OCI-LY3 (cell line): ENCODE results near the gene TMEM183A.

Experiments used
- H2AFZ ChIP-seq: fragments of 200-600, 300-600 bp; shearing (Covaris generic); 2 replicates; pipeline ENCODE4 v1.6.0; 2014; ENCODE audit warnings: antibody characterized with exemption, low read depth, low read length
- H3K27ac ChIP-seq: fragments of 200-600, 300-600 bp; sonication (generic); 2 replicates; pipeline ENCODE4 v1.5.1; 2014; ENCODE audit warnings: mild to moderate bottlenecking, low read length, moderate library complexity, mixed read lengths
- H3K27me3 ChIP-seq: fragments of 200-600, 300-600 bp; sonication (generic); 2 replicates; pipeline ENCODE4 v1.6.1; 2014; ENCODE audit warnings: low read depth, low read length, mixed read lengths
- H3K36me3 ChIP-seq: fragments of 200-600, 300-600 bp; sonication (generic); replicated peaks from 2 replicates; pipeline ENCODE3; 2014; ENCODE audit warnings: low read depth, low read length, mixed read lengths
- H3K4me1 ChIP-seq: fragments of 300-600, 200-600 bp; sonication (generic); 2 replicates; pipeline ENCODE4 v1.6.1; 2014; ENCODE audit warnings: low read length, mixed read lengths
- H3K4me2 ChIP-seq: fragments of 200-600, 300-600 bp; sonication (generic); 2 replicates; pipeline ENCODE4 v1.6.1; 2014; ENCODE audit warnings: low read length, mixed read lengths
- H3K4me3 ChIP-seq: fragments of 300-600, 200-600 bp; sonication (generic); 2 replicates; pipeline ENCODE4 v1.5.1; 2014; ENCODE audit warnings: antibody characterized with exemption, mild to moderate bottlenecking, low read length, moderate library complexity
- H3K79me2 ChIP-seq: fragments of 300-600, 200-600 bp; shearing (Covaris generic); 2 replicates; pipeline ENCODE4 v1.6.1; 2014; ENCODE audit warnings: mild to moderate bottlenecking, low read length, mixed read lengths
- H3K9ac ChIP-seq: fragments of 300-600, 200-600 bp; shearing (Covaris generic); 2 replicates; pipeline ENCODE4 v1.6.0; 2014; ENCODE audit warnings: mild to moderate bottlenecking, low read length, moderate library complexity
- H3K9me3 ChIP-seq: fragments of 200-600, 300-600 bp; shearing (Covaris generic); 2 replicates; pipeline ENCODE4 v1.6.1; 2014; ENCODE audit warnings: low read length, mixed read lengths; ENCODE audit not compliant: insufficient read depth
- H4K20me1 ChIP-seq: fragments of 200-600, 300-600 bp; sonication (generic); 2 replicates; pipeline ENCODE4 v1.6.1; 2016; ENCODE audit warnings: low read length, mixed read lengths; ENCODE audit not compliant: insufficient read depth
- EZH2phosphoT487 ChIP-seq: fragments of 200-600 bp; shearing (Covaris generic); IDR thresholded peaks from 2 replicates; pipeline ENCODE4 v1.6.1; 2018; ENCODE audit warnings: antibody characterized with exemption, mixed run types, low read depth
- TF ChIP-seq, protein P1 (sequence below): fragments of 200-600, 300-600 bp; sonication (generic); IDR thresholded peaks from 2 replicates; pipeline ENCODE4 v1.5.1; 2014; ENCODE audit warnings: antibody characterized with exemption, low read length, low read depth

Gene TMEM183A

DNA sequence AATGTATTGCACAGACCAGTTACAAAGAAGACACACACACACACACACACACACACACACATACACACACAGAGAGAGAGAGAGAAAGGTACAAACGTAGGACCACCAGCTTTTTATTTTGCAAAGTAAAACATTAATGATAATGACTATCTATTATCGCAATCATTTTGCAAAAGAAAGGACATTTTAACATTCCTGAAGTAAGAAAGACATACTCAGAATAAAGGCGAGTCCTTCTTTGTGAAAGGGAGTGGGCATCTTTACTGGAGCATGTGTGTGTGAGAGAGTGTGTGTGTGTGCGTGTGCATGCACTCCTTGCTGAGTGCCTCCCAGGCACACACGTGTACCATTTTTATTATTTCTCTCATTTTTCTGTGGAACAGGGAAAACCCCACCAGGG, 47.5 kb downstream of the TMEM183A start:
- Histone ChIP-seq H2AFZ (no peak overlapping the region), H3K27ac (no peak overlapping the region), H3K27me3 (peaks cover 51% of the 10 kb centered on the region), H3K36me3 (no peaks in the 10 kb centered on the region), H3K4me2 (no peak overlapping the region), H3K9me3 (no peaks in the 10 kb centered on the region), H4K20me1 (no peaks in the 10 kb centered on the region), H3K79me2 (no peaks in the 10 kb centered on the region), H3K4me1 (peaks cover 16% of the 10 kb centered on the region), H3K4me3 (no peak overlapping the region), H3K9ac (no peak overlapping the region)
- TF ChIP-seq, protein P1, sequence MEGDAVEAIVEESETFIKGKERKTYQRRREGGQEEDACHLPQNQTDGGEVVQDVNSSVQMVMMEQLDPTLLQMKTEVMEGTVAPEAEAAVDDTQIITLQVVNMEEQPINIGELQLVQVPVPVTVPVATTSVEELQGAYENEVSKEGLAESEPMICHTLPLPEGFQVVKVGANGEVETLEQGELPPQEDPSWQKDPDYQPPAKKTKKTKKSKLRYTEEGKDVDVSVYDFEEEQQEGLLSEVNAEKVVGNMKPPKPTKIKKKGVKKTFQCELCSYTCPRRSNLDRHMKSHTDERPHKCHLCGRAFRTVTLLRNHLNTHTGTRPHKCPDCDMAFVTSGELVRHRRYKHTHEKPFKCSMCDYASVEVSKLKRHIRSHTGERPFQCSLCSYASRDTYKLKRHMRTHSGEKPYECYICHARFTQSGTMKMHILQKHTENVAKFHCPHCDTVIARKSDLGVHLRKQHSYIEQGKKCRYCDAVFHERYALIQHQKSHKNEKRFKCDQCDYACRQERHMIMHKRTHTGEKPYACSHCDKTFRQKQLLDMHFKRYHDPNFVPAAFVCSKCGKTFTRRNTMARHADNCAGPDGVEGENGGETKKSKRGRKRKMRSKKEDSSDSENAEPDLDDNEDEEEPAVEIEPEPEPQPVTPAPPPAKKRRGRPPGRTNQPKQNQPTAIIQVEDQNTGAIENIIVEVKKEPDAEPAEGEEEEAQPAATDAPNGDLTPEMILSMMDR, result no peak
- TF ChIP-seq EZH2phosphoT487, result no peak

DNA sequence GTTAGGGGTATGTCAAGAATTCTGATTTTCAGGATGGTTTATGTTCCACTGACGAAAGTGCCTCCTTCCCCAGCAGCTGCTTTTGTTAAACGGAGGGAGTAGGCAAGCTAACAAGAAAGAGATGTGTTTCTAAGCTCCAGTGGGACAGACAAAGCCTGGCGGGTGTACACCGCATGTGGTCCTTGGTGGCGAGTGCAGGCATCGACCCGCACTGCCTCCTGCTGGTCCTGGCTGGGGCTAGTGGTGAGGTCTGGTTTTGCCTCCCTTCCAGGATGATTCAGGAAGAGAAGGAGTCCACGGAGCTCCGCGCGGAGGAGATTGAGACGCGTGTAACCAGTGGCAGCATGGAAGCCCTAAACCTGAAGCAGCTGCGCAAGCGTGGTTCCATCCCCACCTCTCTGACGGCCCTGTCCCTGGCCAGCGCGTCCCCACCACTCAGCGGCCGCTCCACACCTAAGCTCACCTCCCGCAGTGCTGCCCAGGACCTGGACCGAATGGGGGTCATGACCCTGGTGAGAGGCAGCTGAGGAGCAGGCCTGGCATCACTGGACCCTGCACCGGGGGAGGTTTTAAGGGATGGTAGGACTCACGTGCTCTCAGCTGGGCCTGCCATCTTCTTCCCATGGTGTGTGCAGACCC, 48.1 kb downstream of the TMEM183A start:
- Histone ChIP-seq H4K20me1 (no peaks in the 10 kb centered on the region), H3K79me2 (no peaks in the 10 kb centered on the region), H3K36me3 (no peaks in the 10 kb centered on the region), H3K4me1 (peaks cover 16% of the 10 kb centered on the region), H3K27ac (no peak overlapping the region), H3K4me2 (no peak overlapping the region), H3K9me3 (no peaks in the 10 kb centered on the region), H3K4me3 (no peak overlapping the region), H2AFZ (no peak overlapping the region), H3K9ac (no peak overlapping the region), H3K27me3 (peaks cover 46% of the 10 kb centered on the region)
- TF ChIP-seq EZH2phosphoT487, result no peak
- TF ChIP-seq, protein P1, result no peak

DNA sequence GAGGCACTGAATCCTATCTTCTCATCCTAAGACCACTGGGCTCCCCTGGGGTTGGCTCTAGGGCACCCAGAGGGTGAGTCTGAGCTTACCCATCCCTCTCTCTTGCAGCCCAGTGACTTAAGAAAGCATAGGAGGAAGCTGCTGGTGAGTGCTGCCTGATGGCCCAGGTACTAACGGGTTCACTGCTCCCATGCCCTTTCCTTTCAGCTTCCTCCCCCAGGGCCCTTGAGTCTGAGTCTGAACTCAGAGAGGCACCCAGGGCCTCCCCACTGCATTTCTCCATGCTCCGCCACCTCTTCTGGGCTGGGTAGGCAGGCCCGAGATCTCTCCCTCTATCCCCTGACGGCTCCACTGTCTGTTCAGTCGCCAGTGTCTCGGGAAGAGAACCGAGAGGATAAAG, 48.8 kb downstream of the TMEM183A start:
- Histone ChIP-seq H4K20me1 (no peaks in the 10 kb centered on the region), H2AFZ (no peak overlapping the region), H3K27ac (no peak overlapping the region), H3K79me2 (no peaks in the 10 kb centered on the region), H3K4me3 (no peak overlapping the region), H3K9me3 (no peaks in the 10 kb centered on the region), H3K9ac (no peak overlapping the region), H3K27me3 (peaks cover 45% of the 10 kb centered on the region), H3K36me3 (no peaks in the 10 kb centered on the region), H3K4me1 (peaks cover 16% of the 10 kb centered on the region), H3K4me2 (no peak overlapping the region)
- TF ChIP-seq EZH2phosphoT487, result no peak
- TF ChIP-seq, protein P1, result no peak

DNA sequence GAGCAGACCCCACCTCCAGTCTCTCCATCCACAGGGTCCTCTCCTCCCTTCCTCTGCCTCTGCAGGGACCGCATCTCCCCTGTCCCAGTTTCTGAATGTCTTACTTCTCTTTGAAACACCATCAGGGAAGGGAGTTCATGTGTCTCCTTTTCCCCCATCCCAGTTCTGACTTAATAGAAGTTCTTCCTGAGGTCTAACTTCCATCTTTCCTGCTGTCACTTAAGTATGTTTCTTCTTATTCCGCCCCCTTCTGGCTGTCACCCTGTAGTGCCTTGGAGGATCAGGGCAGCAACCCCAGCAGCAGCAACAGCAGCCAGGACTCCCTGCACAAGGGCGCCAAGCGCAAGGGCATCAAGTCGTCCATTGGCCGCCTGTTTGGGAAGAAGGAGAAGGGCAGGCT, 49.3 kb downstream of the TMEM183A start:
- Histone ChIP-seq H3K9ac (no peak overlapping the region), H3K4me1 (peaks cover 16% of the 10 kb centered on the region)

More for the DNA sequence above, 49.3 kb downstream of the TMEM183A start:
- H3K27ac ChIP-seq, result no peak overlapping the region
- H3K36me3 ChIP-seq, result no peaks in the 10 kb centered on the region
- no peaks in the 10 kb centered on the region for H3K9me3 ChIP-seq
- no peaks in the 10 kb centered on the region for H4K20me1 ChIP-seq
- no peaks in the 10 kb centered on the region for H3K79me2 ChIP-seq
- H3K4me3 ChIP-seq, result no peak overlapping the region
- peak overlapping the region; percentile 42 for H3K4me2 ChIP-seq
- no peak for TF ChIP-seq EZH2phosphoT487
- TF ChIP-seq, protein P1, result peak; percentile 38
- H2AFZ ChIP-seq, result no peak overlapping the region
- H3K27me3 ChIP-seq, result peaks cover 43% of the 10 kb centered on the region
